NCI-H510A treated with DMSO at 0.1 percent for 48 hours (cell line): ENCODE data around the gene IBSP.

Experiments used
- DNase-seq: peaks from one replicate; lab custom pipeline; 2025; lab: John Stamatoyannopoulos, UW

IBSP gene, protein sequence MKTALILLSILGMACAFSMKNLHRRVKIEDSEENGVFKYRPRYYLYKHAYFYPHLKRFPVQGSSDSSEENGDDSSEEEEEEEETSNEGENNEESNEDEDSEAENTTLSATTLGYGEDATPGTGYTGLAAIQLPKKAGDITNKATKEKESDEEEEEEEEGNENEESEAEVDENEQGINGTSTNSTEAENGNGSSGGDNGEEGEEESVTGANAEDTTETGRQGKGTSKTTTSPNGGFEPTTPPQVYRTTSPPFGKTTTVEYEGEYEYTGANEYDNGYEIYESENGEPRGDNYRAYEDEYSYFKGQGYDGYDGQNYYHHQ

DNA sequence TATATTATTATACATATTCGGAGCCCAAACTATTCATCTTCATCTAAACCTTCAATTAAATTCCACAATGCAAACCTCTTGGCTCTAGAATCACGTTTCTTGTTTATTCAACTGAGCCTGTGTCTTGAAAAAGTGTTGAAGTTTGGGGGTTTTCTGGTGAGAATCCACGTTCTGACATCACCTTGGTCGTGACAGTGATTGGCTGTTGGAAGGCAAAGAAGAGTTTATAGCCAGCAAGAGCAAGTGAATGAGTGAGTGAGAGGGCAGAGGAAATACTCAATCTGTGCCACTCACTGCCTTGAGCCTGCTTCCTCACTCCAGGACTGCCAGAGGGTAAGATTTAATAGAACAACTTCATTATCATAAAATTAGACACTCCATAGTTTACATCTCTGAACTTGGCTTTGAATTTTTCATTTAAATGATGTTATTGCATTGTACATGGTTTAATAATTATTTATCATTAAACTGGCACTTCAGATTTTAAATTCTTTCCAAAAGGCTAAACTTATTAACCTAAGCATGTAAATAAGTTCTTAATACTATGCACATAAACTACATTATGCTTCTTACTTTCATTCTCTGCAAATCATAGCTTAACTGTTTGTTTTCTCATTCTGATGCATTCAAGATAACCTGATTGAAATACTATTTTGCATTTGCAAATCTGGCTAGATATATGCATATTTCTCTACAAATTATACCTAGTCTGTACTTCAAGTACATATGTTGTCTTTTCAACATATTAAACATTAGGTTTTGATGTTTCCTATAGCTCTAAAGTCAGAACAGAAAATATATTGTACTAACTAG is at the start of gene IBSP:
Gene IBSP, plus strand, starts transcription at position 254 of the 813 bp plus-strand sequence. CDS start 2,808 bp downstream, outside the sequence.
- no peak for DNase-seq

DNA sequence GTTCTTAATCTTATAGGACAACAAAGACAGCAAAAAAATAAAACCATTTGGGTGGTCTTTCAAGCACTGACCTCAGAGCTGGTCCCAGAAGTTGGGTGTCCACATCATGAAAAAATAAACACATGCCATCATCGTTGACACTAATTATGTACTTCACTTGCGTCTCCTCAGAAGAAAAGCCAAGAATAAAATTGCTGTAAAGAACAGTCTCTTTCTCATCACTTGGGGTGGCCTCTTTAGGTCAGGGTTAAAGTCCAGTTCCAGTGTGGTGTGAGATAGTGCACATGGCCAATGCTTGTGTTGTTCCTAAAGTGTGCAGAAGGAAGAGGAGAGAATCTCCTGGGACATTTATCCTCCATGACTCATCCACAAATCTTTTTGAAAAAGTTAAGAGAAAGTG is 49.5 kb upstream of the IBSP start:
- no peak for DNase-seq

DNA sequence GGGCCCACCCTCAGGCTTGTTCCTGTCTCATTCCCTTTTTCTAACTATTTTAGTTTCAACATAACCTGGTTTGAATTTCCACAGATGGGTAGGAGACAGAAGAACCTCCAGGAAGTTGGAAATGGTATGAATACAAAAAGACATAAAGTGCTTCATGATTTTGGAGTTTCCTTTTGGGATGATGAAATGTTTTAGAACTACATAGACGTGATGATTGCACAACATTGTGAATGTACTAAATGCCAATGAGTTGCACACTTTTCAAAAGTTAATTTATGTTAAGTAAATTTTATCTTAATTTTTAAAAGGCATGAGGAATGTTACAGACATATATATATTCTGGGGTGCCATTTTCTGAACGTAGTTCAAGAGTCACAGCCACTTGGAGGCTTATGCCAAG is 41.1 kb upstream of the IBSP start:
- no peak for DNase-seq

DNA sequence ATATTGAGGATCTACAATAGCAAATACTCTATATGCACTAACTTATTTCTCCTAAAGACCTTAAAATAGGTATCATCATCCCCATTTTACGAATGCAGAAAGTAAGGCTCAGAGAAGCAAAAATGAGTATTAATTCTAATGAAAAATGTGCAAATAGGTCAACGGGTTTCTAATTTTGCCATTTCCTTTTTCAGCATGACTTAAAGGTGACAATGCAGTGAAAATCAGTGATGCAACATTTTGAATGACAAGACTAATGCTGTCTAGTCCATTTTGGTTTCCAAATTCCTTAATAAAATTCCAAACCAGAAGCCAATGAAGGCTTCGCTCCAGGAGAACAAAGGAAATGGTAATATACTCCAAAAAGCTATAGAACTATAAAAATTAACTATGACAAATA is 37.0 kb upstream of the IBSP start:
- DNase-seq, result no peak

DNA sequence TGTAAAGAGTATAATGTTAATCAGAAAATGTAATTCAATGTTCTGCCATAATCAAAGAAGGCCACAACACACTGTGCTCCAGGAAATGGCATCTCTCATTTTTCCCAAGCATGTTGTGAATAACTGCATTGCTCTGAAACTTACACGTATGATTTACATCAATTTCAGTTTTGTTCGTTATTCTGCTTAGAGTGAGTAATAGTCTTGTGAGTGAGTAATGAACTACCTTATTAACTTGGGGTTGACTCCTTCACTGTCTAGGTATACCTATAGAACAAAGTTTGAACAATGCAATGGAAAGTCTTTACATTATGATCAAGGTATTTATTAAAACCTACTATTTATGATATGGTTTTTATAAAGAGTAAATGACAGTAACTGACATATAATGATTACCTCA is 17.8 kb upstream of the IBSP start:
- no peak for DNase-seq

DNA sequence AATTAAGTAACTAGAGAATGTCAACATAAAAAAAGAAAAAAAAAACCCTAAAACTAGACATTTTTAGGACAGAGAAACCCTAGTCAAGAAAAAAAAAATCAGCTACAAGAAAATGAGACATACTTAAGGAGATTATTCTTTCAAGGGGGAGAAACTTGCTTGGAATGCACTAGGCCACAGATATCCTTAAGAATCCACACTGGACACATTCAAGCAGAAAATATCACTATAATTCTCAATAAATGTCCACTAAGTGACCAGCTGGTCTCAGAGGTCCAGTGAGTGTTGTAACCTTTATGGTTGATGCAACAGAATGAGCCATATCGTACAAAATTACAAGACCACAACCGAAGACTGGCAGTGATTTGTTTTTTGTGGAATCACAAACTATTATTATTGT is 15.6 kb upstream of the IBSP start:
- no peak for DNase-seq

DNA sequence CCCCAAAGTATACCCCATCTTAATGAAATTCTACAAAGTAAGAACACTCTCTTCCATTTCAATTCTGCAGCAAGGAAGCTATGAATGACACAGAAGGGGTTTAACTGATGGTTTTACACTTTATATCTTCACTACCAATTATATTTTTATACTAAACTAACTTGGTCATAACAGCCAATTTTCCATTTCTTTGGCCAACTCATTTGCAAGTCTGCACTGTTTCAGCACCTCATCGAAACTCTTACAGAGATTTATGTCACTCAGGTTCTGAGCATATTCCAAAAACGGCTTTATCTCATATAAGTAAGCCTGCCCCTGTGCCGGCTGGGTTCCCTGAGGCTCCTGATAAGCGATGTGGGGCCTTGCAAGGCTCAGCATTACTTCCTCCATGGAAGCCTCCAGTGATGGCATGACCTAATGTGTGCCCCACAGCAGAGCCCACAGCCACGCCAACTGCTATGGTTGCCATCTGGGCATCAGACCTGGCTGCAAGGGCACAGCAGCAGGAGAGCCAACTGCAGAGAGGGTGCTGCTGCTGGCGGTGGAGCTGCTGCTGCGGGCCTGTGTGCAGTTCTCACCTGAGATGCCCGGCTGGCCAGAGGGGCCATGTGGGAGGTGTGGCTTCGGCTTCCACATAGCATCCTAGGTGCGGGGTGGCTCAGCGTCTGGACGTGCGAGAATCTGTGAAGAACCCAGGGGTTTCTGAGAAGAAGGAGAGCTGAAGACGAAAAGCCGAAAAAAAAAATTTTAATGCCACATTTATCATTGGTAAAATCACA is 13.4 kb upstream of the IBSP start:
- no peak for DNase-seq

DNA sequence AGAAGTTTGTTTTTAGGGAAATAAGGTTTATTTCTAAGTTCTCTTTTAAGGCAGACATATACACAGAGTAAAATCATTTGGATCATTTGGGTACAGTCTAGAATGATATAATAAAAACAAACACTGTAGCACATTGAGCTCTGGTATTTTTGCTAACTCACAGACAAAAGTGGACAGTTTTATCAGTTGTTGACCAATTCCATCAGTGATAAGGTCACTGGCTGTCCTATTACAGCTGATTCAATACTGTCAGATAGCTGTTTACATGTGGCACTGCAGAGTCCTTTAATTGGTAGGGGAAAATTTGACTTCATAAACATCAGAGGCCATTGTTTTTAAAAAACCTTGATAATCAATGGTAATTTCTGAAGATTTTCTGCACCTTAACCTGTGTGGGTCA is 3.5 kb downstream of the IBSP start:
- DNase-seq, result no peak

DNA sequence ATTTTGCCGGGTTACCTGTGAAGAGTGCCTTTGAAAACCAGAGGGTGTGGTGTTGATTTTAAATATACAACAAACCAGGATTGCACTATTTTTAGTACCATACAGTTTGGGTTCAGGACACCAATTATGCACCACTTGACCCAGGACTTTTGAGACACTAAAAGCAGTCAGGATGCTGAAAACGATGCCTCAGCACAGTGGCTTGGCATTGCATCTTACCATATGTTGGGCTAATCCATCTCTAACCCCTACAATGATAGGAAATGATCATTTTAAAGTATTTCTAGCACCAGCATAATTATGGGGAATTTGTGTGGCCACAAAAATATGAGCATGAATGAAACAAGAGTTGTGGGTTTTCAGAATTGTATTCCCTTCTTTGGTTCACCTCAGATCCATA is 4.1 kb downstream of the IBSP start:
- DNase-seq, result no peak

DNA sequence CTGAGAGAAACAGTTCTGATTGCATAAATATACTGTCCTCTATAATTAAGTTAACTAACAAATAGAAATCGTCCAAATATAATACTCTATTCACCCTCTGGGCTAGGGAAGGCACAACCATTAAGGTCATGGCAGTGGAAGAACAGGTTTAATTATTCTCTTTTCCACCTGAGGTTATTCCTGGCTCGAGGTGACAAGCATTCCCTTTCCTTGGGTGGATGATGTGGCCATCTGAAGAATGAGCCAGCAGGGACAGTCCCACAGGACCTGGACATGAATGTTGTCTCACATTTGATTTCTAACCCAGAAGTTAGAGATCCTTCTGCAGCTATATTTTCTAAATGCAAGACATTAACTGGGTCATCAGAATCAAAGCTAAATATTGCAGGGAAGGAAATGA is 5.5 kb downstream of the IBSP start:
- no peak for DNase-seq

DNA sequence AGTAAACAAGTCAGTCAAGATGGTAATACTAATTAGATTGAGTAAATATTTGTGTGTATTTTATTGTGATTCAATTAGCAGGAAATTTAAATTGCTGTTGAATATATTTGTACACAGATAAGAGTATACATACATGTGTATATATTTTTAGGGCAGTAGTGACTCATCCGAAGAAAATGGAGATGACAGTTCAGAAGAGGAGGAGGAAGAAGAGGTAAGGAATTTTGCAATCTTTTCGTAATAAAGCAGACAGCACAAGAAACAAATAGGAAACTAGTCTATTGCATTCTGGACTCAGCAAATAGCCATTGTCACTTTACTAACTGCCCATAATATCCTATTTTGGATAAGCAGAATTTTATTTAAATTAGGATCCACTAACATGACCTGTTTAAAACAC is 6.6 kb downstream of the IBSP start:
- DNase-seq, result no peak

DNA sequence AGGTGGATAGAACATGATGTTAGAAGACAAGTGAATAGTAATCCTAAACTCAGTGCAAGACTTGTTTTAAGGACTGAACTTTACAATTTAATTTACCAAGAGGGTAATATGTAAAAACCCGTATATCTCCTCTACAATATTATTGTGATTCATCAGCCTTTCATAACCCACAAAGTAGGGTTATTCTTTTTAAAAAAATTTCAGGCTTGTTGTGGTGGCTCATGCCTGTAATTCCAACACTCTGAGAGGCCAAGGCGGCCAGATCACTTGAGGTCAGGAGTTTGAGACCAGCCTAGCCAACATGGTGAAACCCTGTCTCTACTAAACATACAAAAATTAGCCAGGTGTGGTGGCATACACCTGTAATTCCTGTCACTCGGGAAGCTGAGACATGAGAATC is 7.2 kb downstream of the IBSP start:
- no peak for DNase-seq

DNA sequence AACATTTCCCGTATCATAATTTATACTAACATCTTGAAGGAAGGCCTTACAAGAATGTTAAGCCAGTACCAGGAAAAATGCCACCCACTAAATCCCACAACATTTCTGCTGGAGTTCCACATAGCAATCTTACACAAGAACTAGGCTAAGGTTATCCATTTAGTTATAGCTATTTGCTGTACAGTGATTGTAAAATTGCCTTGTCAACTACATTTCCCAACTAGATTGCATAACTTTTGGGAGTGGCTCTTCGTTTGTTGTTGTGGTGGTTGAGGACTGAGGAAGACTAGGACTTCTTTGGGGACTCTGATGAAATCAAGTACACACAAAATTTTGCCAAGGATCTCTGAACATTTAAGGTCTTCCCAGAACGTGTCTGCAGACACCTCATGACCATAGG is 8.0 kb downstream of the IBSP start:
- DNase-seq, result no peak

DNA sequence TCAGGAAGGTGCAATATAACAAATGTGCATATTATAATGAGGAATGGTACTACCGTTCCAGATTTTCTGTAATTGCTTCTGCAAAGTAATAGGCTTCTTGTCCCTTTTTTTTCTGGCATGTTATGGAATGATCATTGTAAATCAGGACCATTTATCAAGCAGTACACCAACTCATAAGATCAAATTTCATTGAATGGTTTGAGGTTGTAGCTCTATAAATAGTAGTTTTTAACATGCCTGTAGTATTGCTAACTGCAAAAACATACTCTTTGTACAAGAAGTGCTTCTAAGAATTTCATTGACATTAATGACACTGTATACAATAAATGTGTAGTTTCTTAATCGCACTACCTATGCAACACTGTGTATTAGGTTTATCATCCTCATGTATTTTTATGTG is 12.6 kb downstream of the IBSP start:
- DNase-seq, result no peak

DNA sequence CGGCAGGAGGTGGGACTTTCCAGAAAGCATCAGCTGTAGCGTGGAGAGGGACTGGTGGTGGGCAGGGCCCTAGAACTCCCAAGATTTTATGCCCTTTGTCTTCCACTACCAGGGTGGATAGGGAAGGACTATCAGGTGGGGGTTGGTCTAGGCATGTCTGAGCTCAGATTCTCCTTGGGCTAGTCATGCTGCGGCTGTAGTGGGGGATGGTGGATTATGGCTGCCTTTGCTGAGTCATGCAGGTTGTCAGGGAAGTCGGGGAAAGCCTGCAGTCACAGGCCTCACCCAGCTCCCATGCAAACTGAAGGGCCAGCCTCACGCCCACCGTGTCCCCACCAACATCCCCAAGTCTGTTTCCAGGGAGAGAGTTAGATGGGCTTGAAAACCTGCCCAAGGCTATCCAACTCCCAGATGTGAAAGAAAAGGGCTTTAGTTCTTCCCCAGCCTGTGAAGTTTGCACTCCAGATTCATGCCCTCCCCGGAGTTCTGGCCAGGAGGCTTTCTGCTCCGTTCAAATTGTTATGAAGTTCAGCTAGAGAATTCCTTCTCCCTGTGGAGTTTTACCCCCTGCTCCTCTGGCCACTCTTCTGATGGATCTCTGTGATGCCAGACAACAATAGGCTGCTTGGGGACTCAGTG is 20.0 kb downstream of the IBSP start:
- DNase-seq, result no peak

DNA sequence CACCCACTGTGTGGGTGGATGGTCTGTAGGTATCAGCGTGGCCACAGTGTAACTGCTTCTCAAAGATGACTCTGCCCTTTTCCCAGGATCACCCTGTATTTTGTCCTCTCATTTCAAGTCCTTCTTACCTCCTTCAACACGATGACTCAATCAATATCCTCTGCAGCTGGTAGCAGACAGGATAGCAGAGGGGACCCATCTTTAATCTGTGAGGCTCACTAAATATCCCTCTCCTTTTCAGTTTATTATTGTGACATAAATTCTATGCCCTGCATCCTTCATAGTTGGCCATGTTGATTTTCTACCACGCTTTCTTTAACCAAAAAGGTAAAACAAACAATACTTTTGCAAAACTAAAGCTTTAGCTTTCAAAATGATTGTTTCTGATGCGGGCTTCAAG is 23.8 kb downstream of the IBSP start:
- DNase-seq, result no peak

DNA sequence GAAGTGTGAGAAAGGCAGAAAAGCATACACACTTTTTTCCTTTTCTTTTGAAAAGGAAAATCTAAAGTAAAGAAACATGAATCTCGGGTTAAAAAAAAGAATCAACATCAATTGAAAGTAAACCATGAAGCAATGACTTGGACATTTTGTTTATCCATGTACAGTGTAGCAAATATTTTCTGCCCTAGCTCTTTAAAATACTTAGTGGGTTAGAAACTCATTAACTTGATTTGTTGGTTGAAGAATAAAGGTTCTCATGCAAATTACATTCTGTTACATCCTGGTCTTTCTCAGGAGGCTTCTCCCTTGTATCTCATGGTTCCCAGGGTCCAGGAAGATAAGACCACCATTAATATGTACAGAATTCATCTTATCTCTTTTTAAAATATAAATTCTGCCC is 24.4 kb downstream of the IBSP start:
- no peak for DNase-seq

DNA sequence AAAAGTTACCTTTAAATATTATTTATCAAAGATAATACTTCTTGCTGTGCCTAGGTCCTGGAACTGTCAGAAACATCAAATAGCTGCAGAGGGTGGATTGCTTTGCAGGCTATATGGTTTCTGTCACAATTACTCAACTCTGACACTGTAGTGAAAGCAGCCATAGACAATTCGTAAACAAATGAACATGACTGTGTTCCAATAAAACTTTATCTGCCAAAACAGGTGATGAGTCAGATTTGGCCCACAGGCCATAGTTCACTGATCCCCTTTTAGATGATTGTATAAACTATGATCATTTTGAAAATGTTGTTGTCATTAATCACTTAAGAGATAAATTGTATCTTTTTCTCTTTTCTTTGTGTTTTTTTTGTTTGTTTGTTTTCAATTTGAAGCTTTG is 25.0 kb downstream of the IBSP start:
- DNase-seq, result no peak

DNA sequence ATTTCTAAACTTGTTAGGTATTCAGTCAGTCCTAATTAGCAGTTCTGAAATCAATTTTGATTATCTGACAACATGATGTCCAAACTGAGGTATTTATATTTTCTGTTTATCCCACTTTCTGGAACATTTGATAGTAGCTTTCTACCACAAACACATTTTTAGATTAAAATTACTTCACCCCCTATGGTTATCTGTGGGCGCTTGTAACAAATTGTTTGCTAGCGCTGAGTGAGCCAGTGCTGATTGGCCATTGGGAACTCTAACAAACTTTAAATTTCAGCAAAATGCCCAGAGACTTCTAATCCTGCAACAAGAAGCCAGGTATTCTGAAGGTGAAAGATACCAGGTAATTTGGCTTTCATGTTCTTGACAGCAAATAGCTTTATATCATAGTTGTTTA is 33.3 kb downstream of the IBSP start, which contains the start of gene MEPE:
Gene MEPE, plus strand, starts transcription at position 301 of the 400 bp plus-strand sequence. CDS start 1,746 bp downstream, outside the sequence.
- no peak for DNase-seq

DNA sequence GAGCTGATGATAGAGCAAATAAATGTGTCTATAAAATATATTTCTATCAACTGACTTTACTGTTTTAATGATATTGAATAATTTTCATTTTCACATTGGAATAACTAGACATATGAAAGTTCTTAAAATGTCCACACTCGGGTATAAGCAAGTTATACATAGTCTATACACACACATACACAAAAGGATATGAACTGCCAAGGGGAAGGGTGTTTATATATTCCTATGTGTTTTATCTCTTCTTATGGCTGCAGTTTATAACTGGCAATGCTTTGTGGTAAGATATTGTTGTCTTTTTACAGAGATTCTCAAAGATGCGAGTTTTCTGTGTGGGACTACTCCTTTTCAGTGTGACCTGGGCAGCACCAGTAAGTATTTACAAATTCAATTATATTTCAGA is 35.0 kb downstream of the IBSP start:
- no peak for DNase-seq

DNA sequence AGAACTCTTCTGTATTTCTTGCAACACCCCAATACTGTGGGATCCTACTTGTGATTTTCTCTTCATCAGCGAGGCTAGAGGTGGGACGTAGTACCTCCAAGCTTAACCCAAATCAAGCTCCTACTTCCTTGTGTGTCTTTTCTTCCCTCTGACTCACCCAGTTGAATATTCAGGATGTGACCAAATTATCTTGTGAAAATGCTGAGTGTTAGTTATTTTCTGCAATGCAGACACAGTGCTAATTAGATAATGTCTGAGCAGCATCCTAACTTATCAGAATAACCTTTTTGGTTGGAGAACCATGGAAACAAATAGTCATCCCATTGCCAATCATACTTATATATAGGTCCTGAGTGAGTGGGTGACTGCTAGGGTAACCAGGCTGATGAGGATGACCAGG is 35.8 kb downstream of the IBSP start:
- DNase-seq, result no peak

DNA sequence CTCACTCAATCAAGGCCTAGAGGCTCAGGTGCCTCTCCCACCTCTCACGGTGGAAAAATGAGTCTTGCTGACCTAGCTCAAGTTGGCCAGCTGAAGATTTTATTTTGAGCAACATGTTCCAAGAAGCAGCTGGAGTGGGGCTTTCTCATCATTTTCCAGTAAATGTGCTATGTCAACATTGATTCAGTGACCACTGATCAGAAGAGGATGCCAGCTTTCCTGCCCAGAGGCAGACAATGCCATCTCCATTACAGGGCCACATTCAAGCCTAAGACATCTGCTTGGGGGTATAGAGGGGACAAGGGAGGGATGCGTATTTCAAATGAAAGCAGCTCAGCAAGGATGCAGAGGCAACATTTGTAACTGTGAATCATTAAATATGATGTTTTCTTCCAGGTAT is 36.4 kb downstream of the IBSP start:
- DNase-seq, result no peak
